Motor neuron (in vitro differentiated cells): ENCODE results near the gene UXT. TPM values are rescaled to one million over a fixed set of nuclear protein-coding genes. Genes with fewer than 3 reads are reported as not detected.
A peak's percentile ranks its signal among the peaks of the same experiment; 100 is the strongest.
"Not testable (repeated sequence)": the region's sequence is repeated elsewhere in the genome, so short reads cannot be mapped to it uniquely, and the experiment has no call there.

Experiments used
- ATAC-seq, 8 experiments: fragments of 200-7000 bp; cut with Tn5 transposase; replicated peaks in 6 of 8; 2 replicates each; pipeline ENCODE4 v1.8.0; 2021; ENCODE audit warnings: mild to moderate bottlenecking in 8 of 8, moderate library complexity in 8 of 8
- H3K27ac ChIP-seq, 2 donors: fragments of 250-450 bp; sonication (Bioruptor Pico); 2 replicates each; pipeline ENCODE4 v1.9.0; 2021; ENCODE audit warnings: antibody characterized with exemption in 2 of 2, mild to moderate bottlenecking in 2 of 2, moderate library complexity in 1 of 2
- H3K4me1 ChIP-seq, 2 donors: fragments of 250-450 bp; sonication (Bioruptor Pico); replicated peaks in 1 of 2; 2 replicates each; pipeline ENCODE4 v1.6.1; 2021; ENCODE audit warnings: antibody characterized with exemption in 2 of 2, mild to moderate bottlenecking in 2 of 2, moderate library complexity in 1 of 2
- H3K4me3 ChIP-seq, 5 donors: fragments of 250-450 bp; sonication (Bioruptor Pico); 2 replicates each; pipeline ENCODE4 v1.9.0; 2021; ENCODE audit warnings: antibody characterized with exemption in 5 of 5, mild to moderate bottlenecking in 5 of 5, moderate library complexity in 4 of 5
- WGBS, 10 experiments: fragments of 450-650 bp; shearing (Covaris generic); methylation state at CpG; one replicate each; pipeline ENCODE4 v1.0.0; 2022; 5-methylcytosine and 5-hydroxymethylcytosine counted together
- in situ Hi-C, 9 experiments: fragments of 400-800 bp; cut with MboI; loops; one replicate each; pipeline ENCODE4 v1.15.0; 2021; ENCODE audit warnings: low sequenced_read_pairs in 9 of 9, low pct_unique_long_range_greater_than_20kb in 2 of 9; ENCODE audit not compliant: unreplicated experiment in 9 of 9
- total RNA-seq, 8 experiments: library from RNA; unstranded; fragments of 300-600 nt; gene quantifications; 2 replicates each; pipeline versions ENCODE4 v1.2.3 to v1.2.4, GENCODE V29; 2022

Gene UXT, protein sequence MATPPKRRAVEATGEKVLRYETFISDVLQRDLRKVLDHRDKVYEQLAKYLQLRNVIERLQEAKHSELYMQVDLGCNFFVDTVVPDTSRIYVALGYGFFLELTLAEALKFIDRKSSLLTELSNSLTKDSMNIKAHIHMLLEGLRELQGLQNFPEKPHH
- 100 to 1,000 TPM in 6 of 8 experiments, 10 to 100 TPM in 2; 82.2 to 184 (median 153) TPM for total RNA-seq

DNA sequence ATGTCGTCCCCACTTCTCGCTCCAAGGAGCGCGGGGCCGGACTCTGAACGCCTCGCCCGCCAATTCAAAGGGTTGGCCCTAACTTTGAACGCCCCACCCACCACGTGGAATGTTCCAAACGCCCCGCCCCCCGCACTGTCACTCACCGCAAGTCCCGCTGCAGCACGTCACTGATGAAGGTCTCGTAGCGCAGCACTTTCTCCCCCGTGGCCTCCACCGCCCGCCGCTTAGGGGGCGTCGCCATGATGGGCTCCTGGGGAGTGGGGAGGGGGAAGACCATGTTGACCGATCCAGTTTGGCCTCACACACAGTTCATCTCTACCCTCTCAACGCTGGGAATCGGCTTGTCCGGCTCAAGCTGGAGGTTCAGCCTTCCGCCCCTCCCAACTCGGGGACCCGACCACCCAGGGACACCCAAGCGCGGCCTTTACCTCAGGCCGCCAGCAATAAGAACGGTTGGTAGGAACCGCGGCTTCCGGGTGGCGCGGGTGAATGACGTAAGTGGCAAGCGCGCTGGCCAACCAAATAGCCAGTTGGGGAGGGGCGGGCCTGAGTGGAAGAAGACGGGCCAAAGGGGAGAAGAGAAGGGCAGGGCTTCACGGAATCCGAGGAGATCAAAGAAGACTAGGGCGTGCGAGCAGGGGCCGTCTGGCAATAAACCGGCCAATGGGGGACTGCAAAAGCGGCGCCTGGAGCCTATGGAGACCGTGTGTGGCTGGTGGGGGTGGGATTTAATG lies at the start of gene UXT:
UXT (minus strand) TSS at position 497 of the 737 bp plus-strand sequence; CDS start at position 244, 253 bp downstream.
- H3K27ac ChIP-seq: peak within 1 kb of the TSS; percentile 94 to 99
- peak within 1 kb of the TSS; percentile 52 to 89 (median 78) for H3K4me3 ChIP-seq
- peak; percentile 80 to 92 (median 90) for ATAC-seq
- in situ Hi-C loops: no loop called here
- 0 to 30% (median 20%) methylated on average over 2 to 3 of the region's 54 CpGs; no CpG with 5 or more reads in 7 of the 10 experiments for WGBS, 10 experiments
- H3K4me1 ChIP-seq: peaks cover 3 to 4% of the 10 kb centered on the region in 2 donors

DNA sequence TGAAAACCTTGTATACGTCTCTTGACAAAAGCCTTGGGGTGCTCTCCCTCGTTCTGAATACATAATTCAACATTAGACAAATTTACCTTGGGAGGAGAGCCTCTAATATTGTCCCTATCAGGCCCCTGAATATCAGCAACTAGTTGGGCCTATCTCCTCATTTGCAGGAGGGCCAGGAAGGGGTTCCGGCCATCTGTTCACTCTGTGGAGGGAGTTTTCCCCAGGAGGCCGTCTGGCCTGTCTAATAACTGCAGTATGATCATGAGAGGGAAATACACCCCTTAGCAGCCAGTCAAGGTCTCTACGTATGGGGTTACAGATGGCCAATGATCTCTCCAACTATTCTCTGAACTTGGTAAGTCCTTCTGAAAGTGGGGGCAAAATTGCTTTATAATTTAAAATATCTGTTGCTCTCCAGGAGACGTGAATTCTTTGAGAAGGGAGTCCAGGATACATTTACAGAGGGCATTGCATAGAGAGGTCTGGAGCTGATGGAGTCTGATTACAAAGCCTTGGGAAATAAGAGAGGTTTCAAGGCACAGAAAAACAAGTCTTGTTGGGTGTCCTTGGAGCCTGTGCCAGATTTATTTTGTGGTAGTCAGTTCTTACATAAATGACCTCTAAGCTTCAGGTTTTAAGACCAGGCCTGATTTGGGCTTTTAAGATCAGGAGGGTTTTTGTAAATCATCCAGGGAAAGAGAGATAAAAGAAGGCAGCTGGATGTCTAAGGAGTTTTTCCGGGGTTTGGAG lies 48.2 kb upstream of the UXT start:
- in situ Hi-C loops: no loop called here
- no peak for ATAC-seq
- no peak overlapping the region for H3K27ac ChIP-seq
- WGBS, 10 experiments: 0 to 89% (median 23%) methylated on average over 1 to 5 of the region's 7 CpGs; no CpG with 5 or more reads in 6 of the 10 experiments
- no peaks in the 10 kb centered on the region for H3K4me1 ChIP-seq
- no peak overlapping the region for H3K4me3 ChIP-seq

DNA sequence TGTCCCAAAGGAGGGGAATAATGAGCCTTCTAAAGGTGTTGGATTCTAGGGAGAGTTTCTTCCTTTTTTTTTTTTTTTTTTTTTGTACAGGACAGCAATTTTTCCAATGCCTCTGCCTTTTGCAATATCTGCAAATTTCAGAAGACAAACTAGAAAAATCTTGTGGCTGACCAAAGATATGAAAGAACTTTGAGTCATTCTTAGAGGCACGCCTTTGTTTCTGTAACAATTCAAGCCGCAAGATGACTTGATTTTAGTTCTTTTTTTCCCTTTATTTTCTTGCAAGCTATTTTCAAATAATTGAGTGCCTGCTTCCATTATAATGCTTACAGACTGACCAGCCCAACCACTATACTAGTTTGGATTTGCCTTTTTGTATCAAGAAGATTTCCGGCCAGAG lies 47.6 kb upstream of the UXT start:
- peak in 2 of 8 experiments; percentile 23 to 24 for ATAC-seq
- in situ Hi-C loops: no loop called here
- Histone ChIP-seq H3K4me1 (no peaks in the 10 kb centered on the region), H3K27ac (no peak overlapping the region), H3K4me3 (no peak overlapping the region)
- WGBS, 10 experiments: 0 to 100% (median 70%) methylated on average over 1 to 3 of the region's 3 CpGs; no CpG with 5 or more reads in 5 of the 10 experiments

DNA sequence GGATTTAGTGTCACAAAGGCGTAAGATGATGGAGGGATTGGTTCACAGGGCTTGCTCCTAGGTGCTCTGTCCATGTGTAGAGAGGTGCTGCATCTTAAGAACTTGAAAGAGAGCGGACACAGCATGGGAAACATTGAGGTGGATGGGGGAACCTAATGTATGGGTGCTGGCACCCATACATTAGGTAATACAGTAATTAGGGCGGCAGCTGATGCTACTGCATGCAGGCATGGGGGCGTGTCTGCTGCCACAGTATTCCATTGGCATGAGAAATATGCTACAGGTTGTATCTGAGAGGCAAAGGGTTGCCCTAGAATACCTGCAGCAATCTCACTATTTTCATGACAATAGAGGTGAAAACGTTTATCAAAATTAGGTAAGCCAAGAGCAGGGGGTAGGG lies 45.8 kb upstream of the UXT start:
- 0 to 58% (median 20%) methylated on average over 1 to 3 of the region's 5 CpGs; no CpG with 5 or more reads in 7 of the 10 experiments for WGBS, 10 experiments
- no peak overlapping the region for H3K4me3 ChIP-seq
- H3K27ac ChIP-seq: no peak overlapping the region
- in situ Hi-C loops: no loop called here
- no peaks in the 10 kb centered on the region for H3K4me1 ChIP-seq
- no peak for ATAC-seq

DNA sequence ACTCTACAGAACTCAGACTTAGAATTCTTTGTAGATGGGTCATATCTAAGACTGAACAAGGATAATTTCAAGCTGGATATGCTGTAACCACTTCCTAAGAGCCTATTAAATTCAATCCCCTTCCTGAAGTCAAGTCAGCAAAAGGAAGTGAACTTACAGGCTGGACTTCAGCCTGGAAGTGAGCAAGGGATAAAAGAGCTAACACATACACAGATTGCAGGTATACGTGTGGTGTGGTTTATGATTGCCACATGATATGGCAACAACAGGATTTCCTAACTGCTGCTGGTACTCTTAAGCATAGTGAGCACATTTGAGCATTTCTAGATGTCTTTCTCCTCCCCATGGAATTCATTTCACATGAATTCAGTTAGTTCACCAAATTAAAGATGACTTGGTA lies 38.2 kb upstream of the UXT start:
- Histone ChIP-seq H3K4me3 (no peak overlapping the region), H3K27ac (no peak overlapping the region), H3K4me1 (no peaks in the 10 kb centered on the region)
- no peak for ATAC-seq
- 43 to 60% methylated on average over 1 of the region's 1 CpG; no CpG with 5 or more reads in 8 of the 10 experiments for WGBS, 10 experiments
- in situ Hi-C loops: no loop called here

DNA sequence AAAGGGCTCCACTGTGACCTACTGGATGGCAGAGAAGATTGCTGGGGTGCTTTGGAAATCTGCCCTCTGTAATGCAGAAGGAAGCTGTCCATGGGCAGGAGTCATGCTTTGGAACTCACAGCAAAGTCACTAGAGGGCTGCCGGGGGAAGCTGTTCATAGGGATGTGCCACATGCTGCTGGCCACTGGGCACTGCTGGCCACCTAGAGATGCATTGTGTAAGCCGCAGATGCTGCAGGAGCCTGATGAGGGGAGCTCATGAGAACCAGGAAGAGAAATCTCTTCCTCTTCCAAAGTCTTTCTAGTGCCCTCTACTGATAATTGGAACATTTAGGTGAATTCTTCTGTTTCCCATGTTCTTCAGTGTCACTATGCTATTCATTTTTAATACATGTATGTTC lies 31.2 kb upstream of the UXT start:
- no peak overlapping the region for H3K27ac ChIP-seq

DNA sequence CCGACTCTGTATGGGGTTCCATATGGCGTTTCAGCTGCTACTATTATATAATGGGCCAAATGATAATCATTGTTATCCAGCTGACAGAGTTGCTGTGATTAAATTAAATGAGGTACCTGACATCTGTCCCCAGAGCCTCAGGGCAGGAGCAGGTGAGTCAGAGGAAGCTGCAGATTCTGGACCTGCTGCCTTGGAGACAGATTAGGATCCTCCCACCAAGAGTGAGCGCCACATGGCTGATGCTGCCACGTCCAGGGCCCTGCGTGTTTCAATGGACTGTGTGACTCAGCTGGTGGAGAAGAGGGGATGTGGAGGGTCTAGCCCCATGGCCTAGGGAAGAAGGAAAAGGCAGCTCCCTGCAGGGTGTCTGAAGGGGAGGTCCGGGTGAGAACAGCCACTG lies 28.3 kb upstream of the UXT start:
- ATAC-seq: peak in 4 of 8 experiments; percentile 34 to 67 (median 46)
- Histone ChIP-seq H3K4me3 (no peak overlapping the region), H3K27ac (no peak overlapping the region), H3K4me1 (no peaks in the 10 kb centered on the region)
- in situ Hi-C loops: no loop called here
- WGBS, 10 experiments: 0 to 70% methylated on average over 1 to 2 of the region's 6 CpGs; no CpG with 5 or more reads in 8 of the 10 experiments

More for the DNA sequence above, 31.2 kb upstream of the UXT start:
- Histone ChIP-seq H3K4me1 (no peaks in the 10 kb centered on the region), H3K4me3 (no peak overlapping the region)
- in situ Hi-C loops: no loop called here
- WGBS, 10 experiments: 40 to 71% methylated on average over 1 of the region's 2 CpGs; no CpG with 5 or more reads in 8 of the 10 experiments
- no peak for ATAC-seq

DNA sequence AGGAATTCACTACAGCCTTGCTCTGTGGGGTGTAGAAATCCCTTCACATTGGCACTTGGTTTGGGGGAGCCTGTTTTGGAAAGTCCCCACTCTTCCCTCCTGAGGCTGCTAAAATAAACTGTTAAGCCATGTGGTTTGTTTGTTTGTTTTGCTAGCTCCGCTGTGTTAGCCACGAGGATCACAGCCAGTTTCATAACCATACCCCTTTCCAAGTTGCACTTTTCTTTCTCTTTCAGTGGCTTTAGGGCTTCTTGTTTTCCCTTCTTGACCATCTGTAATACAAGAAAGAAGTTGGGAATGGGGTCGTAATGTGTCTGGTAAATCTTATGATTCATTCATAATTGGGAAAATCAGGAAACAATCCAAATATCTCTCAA lies 24.8 kb upstream of the UXT start:
- H3K4me1 ChIP-seq: no peaks in the 10 kb centered on the region
- no peak for ATAC-seq
- no peak overlapping the region for H3K4me3 ChIP-seq
- 20 to 80% (median 42%) methylated on average over 1 to 3 of the region's 3 CpGs; no CpG with 5 or more reads in 6 of the 10 experiments for WGBS, 10 experiments
- in situ Hi-C loops: no loop called here
- no peak overlapping the region for H3K27ac ChIP-seq

DNA sequence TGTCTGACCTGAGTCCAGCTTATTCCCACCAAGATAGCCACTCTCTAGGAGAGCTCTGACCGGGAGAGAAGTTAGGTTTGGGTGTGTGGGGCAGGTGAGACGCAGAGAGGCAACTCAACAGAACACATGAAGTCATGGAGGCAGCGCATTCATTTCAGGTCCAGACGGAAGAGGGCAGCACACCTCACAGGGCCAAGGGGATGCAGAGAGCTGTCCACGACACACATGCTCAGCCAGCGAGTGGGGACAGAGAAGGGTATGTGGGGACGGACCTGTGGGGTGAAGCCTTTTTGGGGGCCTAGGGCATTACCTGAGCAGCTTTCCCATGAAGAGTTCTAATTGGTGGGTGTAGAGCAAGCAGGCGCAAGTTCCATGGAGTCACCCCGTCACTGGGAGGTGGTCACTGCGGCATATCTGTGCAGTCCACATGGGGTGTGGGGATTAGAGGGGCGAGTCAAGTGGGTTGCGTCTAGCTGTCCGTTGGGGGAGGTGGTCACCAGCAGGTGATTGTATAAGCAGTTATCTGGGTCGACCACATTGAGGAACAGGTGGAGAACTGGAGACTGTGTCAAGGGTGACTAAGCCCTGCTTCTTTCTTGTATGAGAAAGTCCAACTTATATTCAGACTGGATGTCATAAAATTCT lies 24.3 kb upstream of the UXT start:
- no peak overlapping the region for H3K27ac ChIP-seq
- H3K4me3 ChIP-seq: no peak overlapping the region
- ATAC-seq: no peak
- H3K4me1 ChIP-seq: no peaks in the 10 kb centered on the region
- 62% methylated on average over 5 of the region's 14 CpGs; no CpG with 5 or more reads in 9 of the 10 experiments for WGBS, 10 experiments
- in situ Hi-C loops: no loop called here

DNA sequence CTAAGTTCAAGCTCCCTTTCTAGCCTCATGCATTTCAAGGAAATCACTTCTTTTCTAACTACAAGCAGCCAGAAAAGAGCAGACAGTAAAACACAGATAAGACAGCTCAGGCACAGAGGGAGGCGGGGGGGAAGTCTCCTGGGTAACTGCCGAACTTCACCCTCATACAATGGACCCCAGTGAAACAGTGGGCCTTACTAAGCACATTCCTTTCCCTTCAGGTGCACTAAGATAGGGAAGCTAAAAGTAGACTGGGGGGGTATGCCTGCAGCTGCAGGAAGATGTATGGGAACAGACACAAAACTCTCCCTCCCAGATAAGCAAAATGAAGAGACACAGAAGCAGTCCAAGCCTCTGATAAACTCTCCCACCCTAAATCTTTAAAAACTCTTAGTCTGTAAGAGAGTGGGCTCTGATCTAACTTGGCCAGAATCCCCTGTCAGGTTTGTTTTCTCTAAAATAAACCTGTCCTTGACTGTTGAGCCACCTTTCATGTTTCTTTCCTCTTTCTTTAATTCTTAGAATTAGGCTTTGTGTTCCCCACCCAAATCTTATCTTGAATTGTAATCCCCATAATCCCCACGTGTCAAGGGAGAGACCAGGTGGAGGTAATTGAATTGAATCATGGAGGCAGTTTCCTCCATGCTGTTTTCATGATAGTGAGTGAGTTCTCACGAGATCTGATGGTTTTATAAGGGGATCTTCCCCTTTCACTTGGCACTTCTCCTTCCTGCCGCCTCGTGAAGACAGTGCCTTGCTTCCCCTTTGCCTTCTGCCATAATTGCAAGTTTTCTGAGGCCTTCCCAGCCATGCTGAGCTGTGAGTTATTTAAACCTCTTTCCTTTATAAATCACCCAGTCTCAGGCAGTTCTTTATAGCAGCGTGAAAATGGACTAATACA lies 17.2 kb upstream of the UXT start:
- H3K4me3 ChIP-seq, H3K4me1 ChIP-seq, ATAC-seq, in situ Hi-C loops, H3K27ac ChIP-seq: not testable (repeated sequence)
- WGBS, 10 experiments: 40 to 80% (median 48%) methylated on average over 1 to 7 of the region's 7 CpGs; no CpG with 5 or more reads in 4 of the 10 experiments

DNA sequence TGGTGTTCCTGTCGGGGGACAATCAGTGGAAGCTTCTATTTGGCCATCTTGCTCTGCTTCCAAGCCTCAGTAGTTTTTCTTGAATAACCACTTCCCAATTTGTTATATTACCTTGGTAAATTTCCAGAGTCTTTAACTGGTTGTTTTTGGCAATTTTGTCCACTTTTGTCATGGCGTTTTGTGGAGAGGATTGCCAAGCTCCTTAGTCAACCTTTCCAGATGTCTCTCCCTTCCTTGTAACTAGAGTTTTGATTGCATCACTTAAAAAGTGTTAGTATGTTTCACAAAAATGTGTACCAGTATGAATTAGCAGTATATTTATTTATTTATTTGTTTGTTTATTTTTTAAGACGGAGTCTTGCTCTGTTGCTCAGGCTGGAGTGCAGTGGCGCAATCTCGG lies 15.8 kb upstream of the UXT start:
- ATAC-seq: no peak
- no peak overlapping the region for H3K4me3 ChIP-seq
- in situ Hi-C loops: no loop called here
- 33 to 86% (median 50%) methylated on average over 1 to 4 of the region's 5 CpGs; no CpG with 5 or more reads in 5 of the 10 experiments for WGBS, 10 experiments
- H3K27ac ChIP-seq: no peak overlapping the region
- no peaks in the 10 kb centered on the region for H3K4me1 ChIP-seq

DNA sequence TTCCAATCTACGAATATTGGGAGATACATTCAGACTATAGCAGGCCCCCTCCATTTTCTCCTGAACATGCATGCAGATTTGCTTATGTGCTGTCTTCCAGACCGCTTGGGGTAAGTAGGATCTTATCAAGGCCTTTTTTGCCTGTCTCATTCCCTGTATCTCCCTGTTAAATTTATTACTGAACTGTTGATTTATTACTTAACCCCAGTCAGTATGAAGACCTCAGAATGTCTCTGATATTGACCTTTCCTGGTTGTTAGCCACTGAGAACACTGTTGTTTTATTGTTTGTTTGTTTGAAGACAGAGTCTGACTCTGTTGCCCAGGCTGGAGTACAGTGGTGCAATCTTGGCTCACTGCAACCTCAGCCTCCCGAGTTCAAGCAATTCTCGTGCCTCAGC lies 6.8 kb upstream of the UXT start:
- H3K4me1 ChIP-seq, ATAC-seq, H3K4me3 ChIP-seq, in situ Hi-C loops, H3K27ac ChIP-seq: not testable (repeated sequence)
- 35 to 75% (median 71%) methylated on average over 1 to 4 of the region's 4 CpGs; no CpG with 5 or more reads in 7 of the 10 experiments for WGBS, 10 experiments
